ENCODE measurements around the gene GSX1.

GRCh38 chr13:27751953-27752532, 40.2 kb upstream of the GSX1 start:
- TF ChIP-seq, protein P1, sequence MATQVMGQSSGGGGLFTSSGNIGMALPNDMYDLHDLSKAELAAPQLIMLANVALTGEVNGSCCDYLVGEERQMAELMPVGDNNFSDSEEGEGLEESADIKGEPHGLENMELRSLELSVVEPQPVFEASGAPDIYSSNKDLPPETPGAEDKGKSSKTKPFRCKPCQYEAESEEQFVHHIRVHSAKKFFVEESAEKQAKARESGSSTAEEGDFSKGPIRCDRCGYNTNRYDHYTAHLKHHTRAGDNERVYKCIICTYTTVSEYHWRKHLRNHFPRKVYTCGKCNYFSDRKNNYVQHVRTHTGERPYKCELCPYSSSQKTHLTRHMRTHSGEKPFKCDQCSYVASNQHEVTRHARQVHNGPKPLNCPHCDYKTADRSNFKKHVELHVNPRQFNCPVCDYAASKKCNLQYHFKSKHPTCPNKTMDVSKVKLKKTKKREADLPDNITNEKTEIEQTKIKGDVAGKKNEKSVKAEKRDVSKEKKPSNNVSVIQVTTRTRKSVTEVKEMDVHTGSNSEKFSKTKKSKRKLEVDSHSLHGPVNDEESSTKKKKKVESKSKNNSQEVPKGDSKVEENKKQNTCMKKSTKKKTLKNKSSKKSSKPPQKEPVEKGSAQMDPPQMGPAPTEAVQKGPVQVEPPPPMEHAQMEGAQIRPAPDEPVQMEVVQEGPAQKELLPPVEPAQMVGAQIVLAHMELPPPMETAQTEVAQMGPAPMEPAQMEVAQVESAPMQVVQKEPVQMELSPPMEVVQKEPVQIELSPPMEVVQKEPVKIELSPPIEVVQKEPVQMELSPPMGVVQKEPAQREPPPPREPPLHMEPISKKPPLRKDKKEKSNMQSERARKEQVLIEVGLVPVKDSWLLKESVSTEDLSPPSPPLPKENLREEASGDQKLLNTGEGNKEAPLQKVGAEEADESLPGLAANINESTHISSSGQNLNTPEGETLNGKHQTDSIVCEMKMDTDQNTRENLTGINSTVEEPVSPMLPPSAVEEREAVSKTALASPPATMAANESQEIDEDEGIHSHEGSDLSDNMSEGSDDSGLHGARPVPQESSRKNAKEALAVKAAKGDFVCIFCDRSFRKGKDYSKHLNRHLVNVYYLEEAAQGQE (IDR thresholded peaks at IDR 0.05) = no peak
- TF ChIP-seq, protein P2, sequence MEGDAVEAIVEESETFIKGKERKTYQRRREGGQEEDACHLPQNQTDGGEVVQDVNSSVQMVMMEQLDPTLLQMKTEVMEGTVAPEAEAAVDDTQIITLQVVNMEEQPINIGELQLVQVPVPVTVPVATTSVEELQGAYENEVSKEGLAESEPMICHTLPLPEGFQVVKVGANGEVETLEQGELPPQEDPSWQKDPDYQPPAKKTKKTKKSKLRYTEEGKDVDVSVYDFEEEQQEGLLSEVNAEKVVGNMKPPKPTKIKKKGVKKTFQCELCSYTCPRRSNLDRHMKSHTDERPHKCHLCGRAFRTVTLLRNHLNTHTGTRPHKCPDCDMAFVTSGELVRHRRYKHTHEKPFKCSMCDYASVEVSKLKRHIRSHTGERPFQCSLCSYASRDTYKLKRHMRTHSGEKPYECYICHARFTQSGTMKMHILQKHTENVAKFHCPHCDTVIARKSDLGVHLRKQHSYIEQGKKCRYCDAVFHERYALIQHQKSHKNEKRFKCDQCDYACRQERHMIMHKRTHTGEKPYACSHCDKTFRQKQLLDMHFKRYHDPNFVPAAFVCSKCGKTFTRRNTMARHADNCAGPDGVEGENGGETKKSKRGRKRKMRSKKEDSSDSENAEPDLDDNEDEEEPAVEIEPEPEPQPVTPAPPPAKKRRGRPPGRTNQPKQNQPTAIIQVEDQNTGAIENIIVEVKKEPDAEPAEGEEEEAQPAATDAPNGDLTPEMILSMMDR (IDR thresholded peaks at IDR 0.05; ENCODE audit: low read depth, low read length, missing input control) = no peak
- TF ChIP-seq RAD21 (IDR thresholded peaks at IDR 0.05) (no peak), GABPA (IDR thresholded peaks at IDR 0.05 in 1 of 2, conservative IDR thresholded peaks at IDR 0.05 in 1 of 2) (no peak), YY1 (IDR thresholded peaks at IDR 0.05) (no peak), HNF4G (IDR thresholded peaks at IDR 0.05) (no peak), EGR1 (IDR thresholded peaks at IDR 0.05; ENCODE audit: low read depth in 2 of 2) (no peak)
- TF ChIP-seq, protein P3, sequence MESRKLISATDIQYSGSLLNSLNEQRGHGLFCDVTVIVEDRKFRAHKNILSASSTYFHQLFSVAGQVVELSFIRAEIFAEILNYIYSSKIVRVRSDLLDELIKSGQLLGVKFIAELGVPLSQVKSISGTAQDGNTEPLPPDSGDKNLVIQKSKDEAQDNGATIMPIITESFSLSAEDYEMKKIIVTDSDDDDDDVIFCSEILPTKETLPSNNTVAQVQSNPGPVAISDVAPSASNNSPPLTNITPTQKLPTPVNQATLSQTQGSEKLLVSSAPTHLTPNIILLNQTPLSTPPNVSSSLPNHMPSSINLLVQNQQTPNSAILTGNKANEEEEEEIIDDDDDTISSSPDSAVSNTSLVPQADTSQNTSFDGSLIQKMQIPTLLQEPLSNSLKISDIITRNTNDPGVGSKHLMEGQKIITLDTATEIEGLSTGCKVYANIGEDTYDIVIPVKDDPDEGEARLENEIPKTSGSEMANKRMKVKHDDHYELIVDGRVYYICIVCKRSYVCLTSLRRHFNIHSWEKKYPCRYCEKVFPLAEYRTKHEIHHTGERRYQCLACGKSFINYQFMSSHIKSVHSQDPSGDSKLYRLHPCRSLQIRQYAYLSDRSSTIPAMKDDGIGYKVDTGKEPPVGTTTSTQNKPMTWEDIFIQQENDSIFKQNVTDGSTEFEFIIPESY (IDR thresholded peaks at IDR 0.05) = no peak
- TF ChIP-seq, protein P4, sequence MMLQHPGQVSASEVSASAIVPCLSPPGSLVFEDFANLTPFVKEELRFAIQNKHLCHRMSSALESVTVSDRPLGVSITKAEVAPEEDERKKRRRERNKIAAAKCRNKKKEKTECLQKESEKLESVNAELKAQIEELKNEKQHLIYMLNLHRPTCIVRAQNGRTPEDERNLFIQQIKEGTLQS (IDR thresholded peaks at IDR 0.05) = no peak

Measured in liver (tissue), 3 donors.